PC-3 (cell line): Measurements from ENCODE around the gene TPH2.

ENCODE experiments used
- CTCF ChIP-seq: fragments of 300-600 bp; sonication (generic); conservative IDR thresholded peaks from 2 replicates; pipeline ENCODE4 v1.5.1; 2017; ENCODE audit warnings: antibody characterized with exemption, low read depth, mild to moderate bottlenecking, low read length
- EZH2 ChIP-seq: fragments of 300-600 bp; sonication (generic); IDR thresholded peaks from one replicate; pipeline ENCODE4 v1.6.1; 2017; ENCODE audit warnings: antibody characterized with exemption, mild to moderate bottlenecking, low read length; ENCODE audit not compliant: unreplicated experiment

GRCh38 chr12:71950404-71950803 lies 11.8 kb downstream of the TPH2 start:
- no peak for TF ChIP-seq CTCF
- no peak for TF ChIP-seq EZH2
